Skeletal muscle satellite cell (primary cell): Measurements from ENCODE around the gene C19orf85.

Experiments
- H3K27me3 ChIP-seq: 2 replicates; pipeline ENCODE4 v1.7.0; 2013; ENCODE audit warnings: low read length; ENCODE audit not compliant: control insufficient read depth, insufficient read depth
- H3K36me3 ChIP-seq: 2 replicates; pipeline ENCODE4 v1.7.0; 2013; ENCODE audit warnings: mild to moderate bottlenecking, control low read depth, low read length; ENCODE audit not compliant: insufficient read depth
- H3K4me1 ChIP-seq: 2 replicates; pipeline ENCODE4 v1.7.0; 2013; ENCODE audit warnings: low read length; ENCODE audit not compliant: control insufficient read depth, insufficient read depth
- H3K4me2 ChIP-seq: 2 replicates; pipeline ENCODE4 v1.7.0; 2013; ENCODE audit warnings: mild to moderate bottlenecking, low read length
- H3K4me3 ChIP-seq: 2 replicates; pipeline ENCODE4 v1.7.0; 2013; ENCODE audit warnings: low read length
- H3K9ac ChIP-seq: 2 replicates; pipeline ENCODE4 v1.7.0; 2013; ENCODE audit warnings: mild to moderate bottlenecking, low read depth, low read length, moderate library complexity
- H3K9me3 ChIP-seq: replicated peaks from 2 replicates; pipeline ENCODE4 v1.7.0; 2013; ENCODE audit warnings: mild to moderate bottlenecking, control low read depth, low read length

Gene C19orf85

DNA sequence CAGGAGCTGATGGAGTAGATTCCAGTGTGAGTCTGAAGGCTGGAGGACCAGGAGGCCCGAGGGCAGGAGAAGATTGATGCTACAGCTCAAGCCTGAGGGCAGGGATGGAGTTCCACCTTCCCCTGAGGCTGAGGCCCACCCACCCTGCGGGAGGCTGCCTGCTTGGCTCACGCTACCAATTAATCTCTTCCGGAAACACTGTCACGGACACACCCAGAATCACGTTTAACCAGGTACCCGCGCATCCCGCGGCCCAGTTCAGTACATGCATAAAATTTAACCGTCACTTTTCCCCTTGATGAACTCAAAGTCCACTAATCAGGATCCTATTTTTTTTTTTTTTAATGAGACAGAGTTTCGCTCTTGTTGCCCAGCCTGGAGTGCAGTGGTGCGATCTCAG lies 6.7 kb upstream of the C19orf85 start:
- Histone ChIP-seq H3K4me2 (no peak overlapping the region), H3K9me3 (no peaks in the 10 kb centered on the region), H3K36me3 (no peaks in the 10 kb centered on the region), H3K4me3 (no peak overlapping the region), H3K4me1 (peaks cover 48% of the 10 kb centered on the region), H3K27me3 (no peaks in the 10 kb centered on the region), H3K9ac (no peak overlapping the region)

DNA sequence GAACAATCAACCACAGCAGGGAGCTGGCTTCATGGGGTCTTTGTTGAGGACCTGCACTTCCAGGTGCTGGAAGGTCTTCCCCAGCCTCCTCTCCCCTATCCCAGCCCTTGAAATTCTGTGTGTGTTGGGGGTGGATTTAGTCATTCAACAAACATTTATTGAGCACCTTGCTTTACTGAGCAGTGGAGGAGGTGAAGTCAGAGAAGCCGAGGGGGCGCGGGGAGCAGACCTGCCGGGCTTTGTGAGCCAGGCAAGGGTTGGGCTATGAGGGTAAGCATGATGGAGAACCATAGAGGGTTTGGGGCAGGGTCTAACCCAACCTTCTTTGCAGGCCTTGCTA lies 3.5 kb upstream of the C19orf85 start:
- H3K27me3 ChIP-seq: no peaks in the 10 kb centered on the region
- H3K9ac ChIP-seq: no peak overlapping the region
- H3K4me3 ChIP-seq: no peak overlapping the region
- H3K9me3 ChIP-seq: no peaks in the 10 kb centered on the region
- peaks cover 18% of the 10 kb centered on the region for H3K4me1 ChIP-seq
- peak overlapping the region; percentile 32 for H3K4me2 ChIP-seq
- no peaks in the 10 kb centered on the region for H3K36me3 ChIP-seq

DNA sequence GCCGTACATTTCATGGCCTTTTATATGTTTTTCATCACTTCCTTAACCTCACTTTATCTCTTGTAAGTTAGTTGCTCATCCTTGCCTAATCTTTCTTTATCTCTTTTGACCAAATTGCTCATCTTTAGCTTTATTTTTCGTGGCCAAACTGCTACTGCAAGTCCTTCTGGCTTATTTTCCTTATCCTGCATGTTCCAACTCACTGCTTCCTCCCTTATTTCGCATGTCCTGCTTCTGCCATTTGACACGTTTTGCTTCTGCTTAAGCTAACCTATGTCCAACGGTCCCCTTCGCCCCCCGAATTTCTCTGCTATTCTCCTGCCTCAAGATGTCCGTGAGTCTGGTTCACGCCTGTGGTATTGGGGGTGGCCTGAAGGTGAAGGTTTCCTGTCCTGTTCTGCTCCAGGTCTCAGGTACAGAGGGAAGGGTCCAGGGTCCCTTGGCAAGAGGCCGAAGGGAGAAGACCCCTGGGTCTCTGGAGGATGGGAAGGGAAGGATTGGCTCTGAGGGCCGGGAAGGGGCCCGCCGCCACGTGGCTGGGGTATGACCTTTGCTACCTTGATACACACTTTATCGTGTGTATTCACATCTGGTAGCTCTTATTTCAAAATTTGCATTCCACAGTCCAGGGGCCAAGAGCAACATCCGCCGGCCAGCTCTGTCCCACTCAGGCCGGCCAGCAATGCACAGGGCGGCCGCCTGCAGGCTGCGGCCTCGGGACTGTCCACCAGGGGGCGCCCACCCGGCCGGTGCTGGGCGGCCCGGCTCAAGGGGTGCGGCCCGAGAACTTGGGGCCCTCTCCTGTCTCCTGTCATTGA lies 2.9 kb upstream of the C19orf85 start:
- peak overlapping the region; percentile 32 for H3K4me2 ChIP-seq
- H3K9me3 ChIP-seq: no peaks in the 10 kb centered on the region
- H3K4me3 ChIP-seq: no peak overlapping the region
- H3K4me1 ChIP-seq: peaks cover 12% of the 10 kb centered on the region
- H3K27me3 ChIP-seq: no peaks in the 10 kb centered on the region
- H3K9ac ChIP-seq: no peak overlapping the region
- H3K36me3 ChIP-seq: no peaks in the 10 kb centered on the region

DNA sequence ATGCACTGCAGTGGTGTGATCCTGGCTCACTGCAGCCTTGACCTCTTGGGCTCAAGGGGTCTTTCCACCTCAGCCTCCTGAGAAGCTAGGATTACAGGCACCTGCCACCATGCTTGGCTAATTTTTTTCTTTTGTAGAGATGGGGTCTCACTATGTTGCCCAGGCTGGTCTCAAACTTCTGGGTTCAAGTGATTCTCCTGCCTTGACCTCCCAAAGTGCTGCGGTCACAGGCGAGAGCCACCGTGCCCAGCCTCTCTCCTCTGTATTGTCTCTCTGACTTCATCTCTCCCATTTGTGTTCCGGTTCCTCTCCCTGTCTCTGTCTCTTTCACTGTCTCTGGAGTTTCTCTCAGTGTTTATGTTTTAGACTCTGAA lies 1.7 kb upstream of the C19orf85 start:
- Histone ChIP-seq H3K9me3 (no peaks in the 10 kb centered on the region), H3K36me3 (no peaks in the 10 kb centered on the region), H3K9ac (no peak overlapping the region), H3K4me3 (no peak overlapping the region), H3K4me2 (no peak overlapping the region), H3K27me3 (no peaks in the 10 kb centered on the region), H3K4me1 (peaks cover 17% of the 10 kb centered on the region)

DNA sequence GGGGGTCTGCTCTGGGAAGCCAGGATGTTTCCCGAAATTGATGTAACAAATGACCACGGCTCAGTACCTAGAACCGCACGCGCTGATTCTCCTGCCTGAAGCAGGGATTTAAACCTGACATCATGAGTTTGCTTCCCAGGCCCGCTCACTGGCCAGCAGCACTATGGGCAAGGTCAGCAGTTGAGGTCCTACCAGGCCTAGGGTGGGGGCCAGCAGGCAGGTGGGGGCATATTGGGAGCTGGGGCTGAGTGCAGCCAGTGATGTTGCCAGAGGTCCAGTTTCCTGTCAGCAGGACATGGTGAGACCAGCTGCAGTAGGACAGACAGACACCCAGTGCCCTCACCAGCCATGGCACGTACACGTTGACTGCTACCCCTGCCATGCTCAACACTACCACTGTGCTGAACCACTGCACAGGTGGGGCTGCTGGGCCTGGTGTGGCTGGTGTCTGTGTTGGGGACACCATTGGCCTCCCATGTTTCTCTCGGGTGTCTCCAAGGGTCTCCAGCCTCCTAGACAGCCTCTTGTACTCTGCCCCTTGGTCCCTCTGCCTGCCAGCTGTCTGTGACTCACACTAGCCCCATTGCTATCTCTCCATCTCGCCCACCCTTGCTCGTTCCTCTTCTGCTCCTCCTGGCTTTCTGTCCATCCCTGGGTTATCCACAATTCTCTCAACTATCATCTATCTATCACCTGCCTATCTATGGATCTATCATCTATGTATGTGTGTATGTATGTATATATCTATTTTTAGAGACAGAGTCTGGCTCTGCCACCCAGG lies 1.1 kb upstream of the C19orf85 start:
- no peak overlapping the region for H3K4me3 ChIP-seq
- no peaks in the 10 kb centered on the region for H3K27me3 ChIP-seq
- no peak overlapping the region for H3K9ac ChIP-seq
- peaks cover 23% of the 10 kb centered on the region for H3K4me1 ChIP-seq
- no peak overlapping the region for H3K4me2 ChIP-seq
- no peaks in the 10 kb centered on the region for H3K9me3 ChIP-seq
- H3K36me3 ChIP-seq: no peaks in the 10 kb centered on the region

DNA sequence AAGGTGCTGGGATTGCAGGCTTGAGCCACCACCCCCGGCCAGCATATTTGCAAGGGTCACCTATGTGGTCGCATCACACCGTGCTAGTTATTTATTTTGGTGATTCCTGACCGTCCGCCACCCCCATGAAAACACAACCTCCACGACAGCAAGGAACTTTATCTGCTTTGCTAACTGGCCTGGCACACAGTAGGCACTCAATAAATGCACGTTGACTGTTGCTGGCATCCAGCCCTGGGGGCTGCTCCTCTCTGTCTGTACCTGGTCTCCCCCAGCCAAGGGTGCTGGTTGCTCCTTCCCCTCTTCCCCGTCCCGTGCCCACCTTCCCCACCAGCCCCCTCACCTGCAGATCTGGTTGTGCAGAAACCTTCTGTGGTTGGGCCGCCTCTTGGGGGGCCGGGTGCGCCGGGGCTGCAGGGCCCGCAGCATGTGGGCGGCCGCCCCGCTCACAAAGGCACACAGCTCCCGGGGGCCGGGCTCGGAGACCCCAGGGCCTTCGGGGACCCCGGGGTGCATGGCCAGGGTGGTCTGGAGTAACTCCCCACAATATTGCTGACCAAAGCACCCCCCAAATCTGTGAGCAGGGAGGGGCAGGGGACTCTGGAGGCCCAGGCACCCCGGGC lies 401 bp downstream of the C19orf85 start:
- H3K9ac ChIP-seq: no peak overlapping the region
- H3K4me2 ChIP-seq: no peak overlapping the region
- no peak overlapping the region for H3K4me3 ChIP-seq

DNA sequence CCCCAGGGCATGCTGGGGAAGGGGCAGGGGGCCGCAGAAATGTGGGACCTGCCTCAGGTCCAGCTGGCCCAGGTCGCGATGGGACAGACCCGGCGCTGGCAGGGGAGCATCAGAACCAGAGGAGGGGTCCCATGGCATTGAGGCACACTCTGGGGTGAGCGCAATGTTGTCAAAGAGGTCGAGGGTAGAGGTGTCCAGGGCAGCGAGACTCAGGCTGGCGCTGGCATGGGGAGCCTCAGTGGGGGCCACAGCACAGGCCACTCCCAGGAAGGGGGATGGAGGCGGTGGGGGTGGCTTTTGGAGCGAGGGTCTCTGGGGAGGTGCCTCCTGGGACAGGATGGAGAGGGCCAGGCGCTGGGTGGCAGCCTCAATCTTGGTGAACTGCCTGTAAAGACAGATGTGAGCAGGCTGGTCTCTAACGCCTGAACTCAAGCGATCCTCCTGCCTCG lies 944 bp downstream of the C19orf85 start:
- H3K27me3 ChIP-seq: no peaks in the 10 kb centered on the region
- H3K4me2 ChIP-seq: no peak overlapping the region
- H3K36me3 ChIP-seq: no peaks in the 10 kb centered on the region
- no peak overlapping the region for H3K9ac ChIP-seq
- H3K9me3 ChIP-seq: no peaks in the 10 kb centered on the region
- no peak overlapping the region for H3K4me3 ChIP-seq
- peaks cover 35% of the 10 kb centered on the region for H3K4me1 ChIP-seq

More for the DNA sequence above, 401 bp downstream of the C19orf85 start:
- peaks cover 35% of the 10 kb centered on the region for H3K4me1 ChIP-seq
- no peaks in the 10 kb centered on the region for H3K36me3 ChIP-seq
- no peaks in the 10 kb centered on the region for H3K27me3 ChIP-seq
- H3K9me3 ChIP-seq: no peaks in the 10 kb centered on the region

DNA sequence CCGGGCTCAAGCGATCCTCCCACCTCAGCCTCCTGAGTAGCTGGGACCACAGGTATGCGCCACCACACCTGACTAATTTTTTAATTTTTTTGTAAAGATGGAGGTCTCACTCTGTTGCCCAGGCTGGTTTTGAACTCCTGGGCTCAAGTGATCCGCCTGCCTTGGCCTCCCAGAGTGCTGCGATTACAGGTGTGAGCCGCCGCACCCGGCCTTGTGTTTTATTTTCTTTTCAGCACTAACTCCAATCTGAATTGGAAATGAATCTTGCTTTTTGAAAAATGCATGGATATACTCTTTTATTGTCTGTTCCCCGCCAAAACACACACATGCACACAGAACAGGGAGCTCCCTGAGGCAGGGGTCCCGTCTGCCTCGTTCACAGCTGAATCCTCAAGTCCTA lies 1.8 kb downstream of the C19orf85 start:
- H3K27me3 ChIP-seq: no peaks in the 10 kb centered on the region
- H3K36me3 ChIP-seq: no peaks in the 10 kb centered on the region
- H3K4me3 ChIP-seq: no peak overlapping the region
- H3K9ac ChIP-seq: no peak overlapping the region
- peaks cover 30% of the 10 kb centered on the region for H3K4me1 ChIP-seq
- no peak overlapping the region for H3K4me2 ChIP-seq
- H3K9me3 ChIP-seq: no peaks in the 10 kb centered on the region

DNA sequence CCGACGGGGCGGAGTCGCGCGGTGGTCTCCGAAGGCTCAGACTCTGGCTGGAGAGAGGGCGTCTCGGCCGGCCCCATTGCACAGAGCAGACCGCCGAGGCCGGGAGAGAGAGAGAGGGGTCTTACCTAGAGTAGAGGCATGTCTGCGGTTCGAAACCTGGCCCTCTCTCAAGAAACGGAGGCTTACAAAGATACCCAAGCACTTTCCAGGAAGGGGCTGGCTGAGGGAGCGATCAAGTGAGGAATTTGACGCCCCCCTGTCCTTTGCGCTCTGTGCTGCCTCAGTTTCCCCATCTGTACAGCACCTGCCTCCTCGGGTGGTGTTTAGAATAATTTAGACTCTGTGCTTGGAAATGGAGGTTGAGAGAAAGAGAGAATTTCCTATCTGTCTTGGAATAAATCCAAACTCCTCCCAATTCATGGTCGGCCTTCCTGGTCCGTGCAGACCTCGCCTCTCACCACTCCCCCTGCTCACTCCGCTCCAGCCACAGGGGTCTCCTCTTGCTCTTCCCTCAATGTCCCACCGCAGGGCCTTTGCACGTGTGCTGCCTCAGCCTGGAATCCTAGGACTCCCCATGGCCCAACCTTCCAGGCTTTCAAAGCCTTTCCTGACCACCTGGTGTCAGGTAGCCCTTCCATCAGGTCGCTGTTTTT lies 2.5 kb downstream of the C19orf85 start:
- no peaks in the 10 kb centered on the region for H3K27me3 ChIP-seq
- H3K4me3 ChIP-seq: peak overlapping the region; percentile 73
- H3K36me3 ChIP-seq: no peaks in the 10 kb centered on the region
- peak overlapping the region; percentile 73 for H3K9ac ChIP-seq
- no peaks in the 10 kb centered on the region for H3K9me3 ChIP-seq
- H3K4me1 ChIP-seq: peaks cover 25% of the 10 kb centered on the region
- peak overlapping the region; percentile 91 for H3K4me2 ChIP-seq

DNA sequence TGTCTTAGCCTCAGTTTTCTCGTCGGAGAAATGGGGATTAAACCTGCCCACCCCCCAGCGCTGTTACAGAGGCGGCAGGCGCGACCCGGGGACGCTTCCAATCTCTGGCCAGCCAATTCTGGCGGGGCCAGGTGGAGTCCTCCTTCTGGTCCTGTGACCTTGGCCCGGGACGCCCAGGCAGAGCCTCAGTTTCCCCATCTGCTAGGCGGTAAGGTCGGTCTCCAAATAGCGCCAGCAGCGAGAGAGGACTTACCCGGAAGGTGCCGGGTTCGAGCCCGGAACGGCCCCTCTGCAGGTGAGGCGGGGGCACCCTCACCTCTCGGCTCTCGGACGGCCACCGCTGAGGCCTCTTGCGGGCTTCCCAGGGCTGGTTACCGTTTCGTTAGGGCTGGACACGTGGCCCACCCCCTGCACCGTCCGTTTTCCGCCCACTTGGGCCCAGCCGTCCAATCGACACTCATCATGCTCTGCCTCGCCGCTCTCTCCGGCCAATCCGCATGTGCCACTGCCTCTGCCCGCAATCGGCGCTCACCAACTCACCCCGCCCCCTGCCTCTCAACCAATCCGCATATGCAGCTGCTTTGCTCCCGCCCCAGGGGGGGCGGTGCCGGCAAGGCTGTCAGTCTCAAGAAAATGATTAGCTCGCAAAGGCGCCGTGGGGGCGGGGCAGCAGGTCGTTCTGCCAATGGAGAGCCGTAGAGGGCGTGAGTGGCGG lies 3.1 kb downstream of the C19orf85 start, which contains the start of gene ISOC2:
Gene ISOC2 (minus strand): TSS at position 384 of the 715 bp plus-strand sequence. CDS start 5,156 bp downstream, outside the sequence.
- no peaks in the 10 kb centered on the region for H3K36me3 ChIP-seq

More for the DNA sequence above, 3.1 kb downstream of the C19orf85 start, which contains the start of gene ISOC2:
- Histone ChIP-seq H3K9me3 (no peaks in the 10 kb centered on the region), H3K4me3 (peak within 1 kb of the TSS; percentile 97), H3K4me2 (peak within 1 kb of the TSS; percentile 99), H3K27me3 (no peaks in the 10 kb centered on the region), H3K4me1 (peaks cover 25% of the 10 kb centered on the region), H3K9ac (peak within 1 kb of the TSS; percentile 96)
